ENCODE results near the gene PTK7.

GRCh38 chr6:43176423-43176786, 100.3 kb downstream of the PTK7 start:
- TF ChIP-seq REST (IDR thresholded peaks at IDR 0.05; ENCODE audit: insufficient read depth in 1 of 2, low read depth in 2 of 2, low read length in 2 of 2): no peak
- TF ChIP-seq TAF1 (IDR thresholded peaks at IDR 0.05; ENCODE audit: borderline replicate concordance, insufficient read depth, low read length): no peak
- no peak for TF ChIP-seq POLR2AphosphoS5 (IDR thresholded peaks at IDR 0.05; ENCODE audit: low read depth, low read length)
- TF ChIP-seq SIN3A (IDR thresholded peaks at IDR 0.05; ENCODE audit: borderline replicate concordance, insufficient read depth, low read length): no peak
- TF ChIP-seq FOXP2 (optimal IDR thresholded peaks at IDR 0.05; ENCODE audit: borderline replicate concordance, extremely low read depth, extremely low read length, insufficient read depth): no peak

Data from PFSK-1 (cell line).